ES-I3 (cell line): ENCODE data around the gene ID2.
"Not testable (repeated sequence)": the region's sequence is repeated elsewhere in the genome, so short reads cannot be mapped to it uniquely, and the experiment has no call there.

Experiments used
- H3K36me3 ChIP-seq: 2 replicates; pipeline ENCODE4 v1.6.1; 2013; ENCODE audit warnings: mild to moderate bottlenecking, low read length, control low read depth, moderate library complexity; ENCODE audit not compliant: insufficient read depth
- H3K4me1 ChIP-seq: 2 replicates; pipeline ENCODE4 v1.6.1; 2013; ENCODE audit warnings: mild to moderate bottlenecking, control low read depth, low read length; ENCODE audit not compliant: insufficient read depth
- H3K9ac ChIP-seq: 2 replicates; pipeline ENCODE4 v1.6.1; 2013; ENCODE audit warnings: low read depth, mild to moderate bottlenecking, low read length, moderate library complexity
- H3K9me3 ChIP-seq: 2 replicates; pipeline ENCODE4 v1.6.1; 2013; ENCODE audit warnings: mild to moderate bottlenecking, low read length, moderate library complexity; ENCODE audit not compliant: control insufficient read depth, insufficient read depth

Gene ID2

GRCh38 chr2:8701681-8702379 lies 20.0 kb downstream of the ID2 start:
- Histone ChIP-seq H3K4me1 (no peaks in the 10 kb centered on the region), H3K36me3 (no peaks in the 10 kb centered on the region), H3K9me3 (no peaks in the 10 kb centered on the region), H3K9ac (no peak overlapping the region)

GRCh38 chr2:8704906-8705305 lies 23.1 kb downstream of the ID2 start:
- no peaks in the 10 kb centered on the region for H3K4me1 ChIP-seq
- H3K9ac ChIP-seq: no peak overlapping the region
- 0 out of 2 replicates have a peak, but pooled peaks cover 2% of the 10 kb centered on the region for H3K9me3 ChIP-seq
- no peaks in the 10 kb centered on the region for H3K36me3 ChIP-seq

GRCh38 chr2:8709611-8710010 lies 27.8 kb downstream of the ID2 start:
- Histone ChIP-seq H3K36me3 (no peaks in the 10 kb centered on the region), H3K9me3 (0 out of 2 replicates have a peak, but pooled peaks cover 2% of the 10 kb centered on the region), H3K9ac (no peak overlapping the region), H3K4me1 (peaks cover 8% of the 10 kb centered on the region; the same call in 1 of the 2 replicates)

- peaks cover 8% of the 10 kb centered on the region; the same call in 1 of the 2 replicates for H3K4me1 ChIP-seq
- 0 out of 2 replicates have a peak, but pooled peaks cover 2% of the 10 kb centered on the region for H3K9me3 ChIP-seq
- no peaks in the 10 kb centered on the region for H3K36me3 ChIP-seq
- H3K9ac ChIP-seq: no peak overlapping the region
Measured at GRCh38 chr2:8710951-8711350, 29.1 kb downstream of the ID2 start.

- peaks cover 8% of the 10 kb centered on the region; the same call in 1 of the 2 replicates for H3K4me1 ChIP-seq
- H3K36me3 ChIP-seq: no peaks in the 10 kb centered on the region
- no peak overlapping the region for H3K9ac ChIP-seq
- H3K9me3 ChIP-seq: no peaks in the 10 kb centered on the region
Measured at GRCh38 chr2:8714283-8714682, 32.4 kb downstream of the ID2 start.

GRCh38 chr2:8714971-8715370 lies 33.1 kb downstream of the ID2 start:
- Histone ChIP-seq H3K4me1 (peaks cover 8% of the 10 kb centered on the region; the same call in 1 of the 2 replicates), H3K9ac (no peak overlapping the region), H3K36me3 (no peaks in the 10 kb centered on the region), H3K9me3 (no peaks in the 10 kb centered on the region)

GRCh38 chr2:8719528-8719927 lies 37.7 kb downstream of the ID2 start:
- H3K36me3 ChIP-seq: no peaks in the 10 kb centered on the region
- no peaks in the 10 kb centered on the region for H3K9me3 ChIP-seq
- H3K4me1 ChIP-seq: no peaks in the 10 kb centered on the region
- H3K9ac ChIP-seq: no peak overlapping the region

GRCh38 chr2:8720741-8721140 lies 38.9 kb downstream of the ID2 start:
- Histone ChIP-seq H3K36me3 (no peaks in the 10 kb centered on the region), H3K9me3 (no peaks in the 10 kb centered on the region), H3K9ac (no peak overlapping the region), H3K4me1 (no peaks in the 10 kb centered on the region)

GRCh38 chr2:8721410-8721809 lies 39.6 kb downstream of the ID2 start:
- H3K4me1 ChIP-seq: no peaks in the 10 kb centered on the region
- H3K36me3 ChIP-seq: no peaks in the 10 kb centered on the region
- H3K9me3 ChIP-seq: no peaks in the 10 kb centered on the region
- no peak overlapping the region for H3K9ac ChIP-seq

GRCh38 chr2:8722986-8723385 lies 41.1 kb downstream of the ID2 start:
- Histone ChIP-seq H3K9ac (no peak overlapping the region), H3K9me3 (no peaks in the 10 kb centered on the region), H3K36me3 (no peaks in the 10 kb centered on the region), H3K4me1 (no peaks in the 10 kb centered on the region)

- Histone ChIP-seq H3K4me1 (no peaks in the 10 kb centered on the region), H3K9ac (no peak overlapping the region), H3K36me3 (no peaks in the 10 kb centered on the region), H3K9me3 (no peaks in the 10 kb centered on the region)
Measured at GRCh38 chr2:8725838-8726237, 44.0 kb downstream of the ID2 start.

GRCh38 chr2:8728305-8729015 lies 46.6 kb downstream of the ID2 start:
- peaks cover 3% of the 10 kb centered on the region; the same call in 1 of the 2 replicates for H3K36me3 ChIP-seq
- H3K4me1 ChIP-seq: no peaks in the 10 kb centered on the region
- H3K9ac ChIP-seq: no peak overlapping the region
- H3K9me3 ChIP-seq: no peaks in the 10 kb centered on the region

GRCh38 chr2:8729101-8729500 lies 47.2 kb downstream of the ID2 start:
- not testable (repeated sequence) for H3K4me1 ChIP-seq, H3K36me3 ChIP-seq, H3K9me3 ChIP-seq, H3K9ac ChIP-seq

GRCh38 chr2:8729939-8730338 lies 48.1 kb downstream of the ID2 start:
- H3K9ac ChIP-seq: no peak overlapping the region
- no peaks in the 10 kb centered on the region for H3K4me1 ChIP-seq
- H3K9me3 ChIP-seq: no peaks in the 10 kb centered on the region
- peaks cover 3% of the 10 kb centered on the region; the same call in 1 of the 2 replicates for H3K36me3 ChIP-seq

- H3K4me1 ChIP-seq: no peaks in the 10 kb centered on the region
- peaks cover 3% of the 10 kb centered on the region; the same call in 1 of the 2 replicates for H3K36me3 ChIP-seq
- H3K9me3 ChIP-seq: no peaks in the 10 kb centered on the region
- H3K9ac ChIP-seq: no peak overlapping the region
Measured at GRCh38 chr2:8732601-8733000, 50.7 kb downstream of the ID2 start.
